GM10248 (cell line): ENCODE measurements around the gene DMWD.

Experiments used
- CTCF ChIA-PET: fragments of 300-600 bp; sonication (Branson Sonifier 250); formaldehyde crosslinking; extraction: SDS; loops from one replicate; lab custom pipeline; 2021; ENCODE audit warnings: antibody characterized with exemption; lab: Yijun Ruan, JAX
- POLR2A ChIA-PET: fragments of 350-650 bp; sonication (Branson Sonifier 250); formaldehyde crosslinking; extraction: SDS; loops from one replicate; lab custom pipeline; 2020; ENCODE audit warnings: antibody characterized with exemption; lab: Yijun Ruan, JAX
- DNase-seq: peaks from one replicate; pipeline ENCODE4 v3.0.0; 2012; ENCODE audit errors: extremely low spot score
- CTCF ChIP-seq: IDR thresholded peaks from 2 replicates; pipeline ENCODE4 v1.5.1; 2012; ENCODE audit warnings: mild to moderate bottlenecking, low read depth; ENCODE audit errors: extremely low read depth, missing control alignments, control extremely low read depth

The DMWD gene

DNA sequence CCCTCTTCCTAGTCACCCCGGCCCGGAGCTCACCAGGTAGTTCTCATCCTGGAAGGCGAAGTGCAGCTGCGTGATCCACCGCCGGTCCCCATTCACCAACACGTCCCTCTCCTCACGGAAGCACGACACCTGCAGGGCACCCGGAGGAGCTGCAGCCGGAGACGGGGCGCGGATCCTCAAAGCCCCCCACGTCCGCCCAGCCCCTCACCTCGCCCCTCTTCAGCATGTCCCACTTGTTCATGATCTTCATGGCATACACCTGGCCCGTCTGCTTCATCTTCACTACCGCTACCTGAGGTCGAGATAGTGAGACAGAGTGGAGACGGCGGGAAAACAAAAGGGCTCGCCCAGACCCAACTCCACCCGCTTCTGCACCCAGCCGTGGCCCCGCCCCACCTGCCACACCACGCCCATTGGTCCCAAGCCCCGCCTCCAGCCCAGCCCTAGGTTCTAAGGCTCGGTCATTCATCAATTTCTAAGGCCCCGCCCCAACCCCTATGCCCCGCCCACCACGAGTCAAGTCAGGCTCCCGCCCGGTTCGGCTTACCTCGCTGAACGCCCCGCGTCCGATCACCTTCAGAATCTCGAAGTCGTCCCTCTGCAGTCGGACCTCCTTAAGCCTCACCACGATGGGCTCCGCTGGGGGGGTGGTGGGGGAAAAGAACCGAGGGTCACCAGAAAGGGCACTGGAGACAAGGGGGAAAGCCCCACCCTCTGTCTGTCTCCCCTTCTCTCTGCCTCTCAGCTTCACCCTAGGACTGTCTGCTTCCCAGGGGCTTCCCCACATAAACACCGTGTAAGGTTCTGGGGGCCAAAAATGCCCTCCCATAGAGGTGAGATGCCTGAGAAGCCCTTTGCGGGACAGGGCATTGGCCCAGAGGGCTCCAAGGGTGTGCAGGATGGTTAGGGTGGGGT, 13.2 kb downstream of the DMWD start:
- DNase-seq: peak; percentile 96
- ChIA-PET POLR2A (interaction anchor here (0.8 kb wide), 1 partner anchor 9 kb away, joined by 3 read pairs; no protein-coding TSS in a partner anchor), CTCF (interaction anchor here (0.6 to 5.4 kb wide), 14 partner anchors 9 to 123 kb away, joined by 3 to 63 read pairs (median 4); partner anchors contain the start of genes DMWD, MYPOP and SIX5)
- peak; percentile 76 for TF ChIP-seq CTCF

DNA sequence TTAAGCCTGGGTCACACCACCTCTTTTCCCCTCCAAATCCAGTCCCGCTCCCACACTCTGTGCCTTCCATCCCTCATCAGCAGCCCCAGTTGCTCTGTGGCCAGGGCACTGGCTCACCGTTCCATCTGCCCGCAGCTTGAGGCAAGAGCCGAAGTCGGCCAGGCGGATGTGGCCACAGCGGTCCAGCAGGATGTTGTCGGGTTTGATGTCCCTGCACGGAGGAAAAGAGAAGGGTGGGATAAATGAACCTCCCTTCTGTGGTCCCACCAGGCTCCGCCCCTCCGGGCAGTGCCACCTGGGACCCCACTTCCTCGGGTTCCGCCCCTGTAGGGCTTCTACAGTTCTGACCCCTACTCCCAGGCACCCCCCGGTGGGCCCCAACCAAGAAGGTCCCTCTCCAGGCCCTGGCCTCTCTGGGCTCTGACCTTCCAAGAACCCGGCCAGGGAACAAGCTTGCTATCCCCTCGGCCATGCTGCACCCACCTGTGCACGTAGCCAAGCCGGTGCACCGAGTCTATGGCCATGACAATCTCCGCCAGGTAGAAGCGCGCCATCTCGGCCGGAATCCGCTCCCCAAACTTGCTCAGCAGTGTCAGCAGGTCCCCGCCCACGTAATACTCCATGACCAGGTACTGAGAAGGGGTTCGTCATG, 14.5 kb downstream of the DMWD start:
- no peak for TF ChIP-seq CTCF
- ChIA-PET POLR2A (no interaction called here), CTCF (interaction anchor here (1.0 to 5.4 kb wide), 4 partner anchors 9 to 39 kb away, joined by 4 to 63 read pairs (median 6); partner anchors contain the start of gene SIX5)
- DNase-seq: no peak

DNA sequence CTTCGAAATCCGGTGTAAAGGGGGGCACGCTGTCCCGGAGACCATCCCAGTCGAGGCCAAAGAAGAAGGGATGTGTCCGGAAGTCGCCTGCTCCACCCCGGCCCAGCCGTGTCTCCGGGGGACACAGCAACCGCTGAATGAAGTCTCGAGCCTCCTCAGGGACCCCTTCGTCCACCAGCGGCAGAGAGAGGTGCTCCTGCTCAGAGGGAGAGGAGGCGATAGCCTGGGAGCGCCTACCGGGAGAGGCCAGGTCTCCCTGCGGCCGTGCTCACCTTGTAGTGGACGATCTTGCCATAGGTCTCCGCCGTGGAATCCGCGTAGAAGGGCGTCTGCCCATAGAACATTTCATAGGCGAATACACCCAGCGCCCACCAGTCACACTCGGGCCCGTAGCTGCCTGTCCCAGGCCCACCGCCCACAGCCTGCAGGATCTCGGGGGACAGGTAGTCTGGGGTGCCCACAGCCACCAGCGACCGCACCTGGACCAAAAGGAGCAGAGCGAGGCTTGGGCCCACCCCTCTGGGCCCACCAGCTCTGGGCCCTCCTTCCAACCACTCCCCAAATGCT, 15.2 kb downstream of the DMWD start:
- no peak for TF ChIP-seq CTCF
- CTCF ChIA-PET: interaction anchor here (1.0 to 1.3 kb wide), 2 partner anchors 8 to 18 kb away, joined by 3 to 4 read pairs; partner anchors contain the start of gene SIX5
- POLR2A ChIA-PET: no interaction called here
- no peak for DNase-seq

- no peak for DNase-seq
- no peak for TF ChIP-seq CTCF
- ChIA-PET CTCF (interaction anchor here (3.1 kb wide), 1 partner anchor 42 kb away, joined by 11 read pairs; no protein-coding TSS in a partner anchor), POLR2A (no interaction called here)
Observed at GRCh38 chr19:45774765-45775164, 17.9 kb downstream of the DMWD start.

- no peak for DNase-seq
- POLR2A ChIA-PET: no interaction called here
- no peak for TF ChIP-seq CTCF
- CTCF ChIA-PET: interaction anchor here (1.1 to 3.1 kb wide), 4 partner anchors 8 to 43 kb away, joined by 3 to 21 read pairs (median 8); no protein-coding TSS in a partner anchor
Observed at GRCh38 chr19:45773384-45773783, 19.3 kb downstream of the DMWD start.

- POLR2A ChIA-PET: no interaction called here
- DNase-seq: no peak
- no peak for TF ChIP-seq CTCF
- CTCF ChIA-PET: interaction anchor here (1.1 to 3.1 kb wide), 5 partner anchors 9 to 110 kb away, joined by 3 to 21 read pairs (median 6); no protein-coding TSS in a partner anchor
Observed at GRCh38 chr19:45772912-45773311, 19.7 kb downstream of the DMWD start.
